HuH-7 (cell line): ENCODE measurements around the gene ARHGDIG.
"Not testable (repeated sequence)": the region's sequence is repeated elsewhere in the genome, so short reads cannot be mapped to it uniquely, and the experiment has no call there.

Experiments used
- DNase-seq: peaks from one replicate; pipeline ENCODE4 v3.0.0; 2011; ENCODE audit warnings: low spot score

Gene ARHGDIG

GRCh38 chr16:330741-331140, 50.4 kb downstream of the ARHGDIG start:
- no peak for DNase-seq

GRCh38 chr16:331181-331814, 50.9 kb downstream of the ARHGDIG start:
- not testable (repeated sequence) for DNase-seq
